Activated gamma-delta T cell treated with Interleukin-2 at 50 U/mL for 16 hours (primary cell): ENCODE results near the gene CLK3.
"Not testable (repeated sequence)": the region's sequence is repeated elsewhere in the genome, so short reads cannot be mapped to it uniquely, and the experiment has no call there.

Experiments
- DNase-seq: peaks from one replicate; pipeline ENCODE4 v3.0.0-alpha.2; 2020

CLK3 gene

DNA sequence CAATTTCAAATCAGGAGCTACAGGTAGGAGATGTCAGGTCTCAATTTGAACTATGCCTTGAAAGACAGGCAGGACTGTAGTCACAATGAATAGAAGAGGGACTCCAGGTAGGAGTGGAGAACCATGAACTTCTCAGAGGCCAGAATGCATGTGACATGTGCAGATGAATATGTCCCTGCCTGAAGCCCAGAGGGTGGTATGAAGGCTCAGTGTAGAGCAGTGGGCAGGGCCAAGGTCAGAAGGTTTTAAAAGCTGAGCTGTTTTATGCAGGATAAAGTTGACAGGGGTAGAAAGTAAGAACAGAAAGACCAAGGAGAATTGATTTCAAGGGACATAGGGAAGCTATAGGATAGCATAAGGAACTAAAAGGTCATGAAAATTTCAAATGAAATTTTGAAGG lies 30.8 kb downstream of the CLK3 start:
- DNase-seq = no peak

DNA sequence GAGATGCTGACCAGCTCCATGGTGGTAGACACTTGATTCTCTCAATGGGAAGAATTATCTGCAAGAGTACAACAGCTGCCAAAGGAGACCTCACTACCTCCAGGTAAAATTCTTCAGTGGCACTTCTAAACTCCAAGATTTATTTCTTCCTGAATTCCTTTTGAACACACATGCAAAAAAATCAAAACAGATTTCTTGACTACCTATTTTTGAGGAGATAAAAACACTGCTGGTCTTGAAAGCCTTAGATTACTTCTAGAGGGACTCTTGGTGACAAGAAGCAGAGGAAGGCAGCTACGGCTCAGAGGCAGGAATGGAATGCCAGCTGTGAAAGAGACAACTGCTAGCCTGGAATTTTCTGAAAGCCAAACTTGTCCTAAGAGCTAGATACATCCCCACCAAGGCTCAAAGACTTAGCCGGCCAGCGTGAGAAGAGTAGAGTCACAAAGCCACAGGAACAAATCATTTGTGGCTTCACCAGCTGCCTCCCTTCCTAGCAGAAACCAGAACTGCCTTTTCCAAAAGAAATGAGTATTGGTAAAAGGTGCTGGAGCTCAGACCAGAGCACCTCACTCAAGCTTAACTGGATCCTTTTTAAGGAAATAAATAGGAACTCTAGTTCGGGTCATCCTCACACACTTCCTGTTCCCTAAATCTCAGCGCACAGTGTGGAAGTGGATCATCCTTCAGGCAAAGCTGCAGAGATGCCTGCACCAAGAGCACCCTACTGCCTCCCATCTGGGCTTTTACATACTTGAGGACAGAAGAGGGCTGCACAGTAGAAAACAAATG lies 32.6 kb downstream of the CLK3 start:
- no peak for DNase-seq

- no peak for DNase-seq
These were observed 35.7 kb downstream of the CLK3 start for GRCh38 chr15:74651242-74651741.

GRCh38 chr15:74653426-74654102 lies 37.9 kb downstream of the CLK3 start:
- DNase-seq = no peak

- no peak for DNase-seq
These were observed 39.8 kb downstream of the CLK3 start for GRCh38 chr15:74655424-74655823.

DNA sequence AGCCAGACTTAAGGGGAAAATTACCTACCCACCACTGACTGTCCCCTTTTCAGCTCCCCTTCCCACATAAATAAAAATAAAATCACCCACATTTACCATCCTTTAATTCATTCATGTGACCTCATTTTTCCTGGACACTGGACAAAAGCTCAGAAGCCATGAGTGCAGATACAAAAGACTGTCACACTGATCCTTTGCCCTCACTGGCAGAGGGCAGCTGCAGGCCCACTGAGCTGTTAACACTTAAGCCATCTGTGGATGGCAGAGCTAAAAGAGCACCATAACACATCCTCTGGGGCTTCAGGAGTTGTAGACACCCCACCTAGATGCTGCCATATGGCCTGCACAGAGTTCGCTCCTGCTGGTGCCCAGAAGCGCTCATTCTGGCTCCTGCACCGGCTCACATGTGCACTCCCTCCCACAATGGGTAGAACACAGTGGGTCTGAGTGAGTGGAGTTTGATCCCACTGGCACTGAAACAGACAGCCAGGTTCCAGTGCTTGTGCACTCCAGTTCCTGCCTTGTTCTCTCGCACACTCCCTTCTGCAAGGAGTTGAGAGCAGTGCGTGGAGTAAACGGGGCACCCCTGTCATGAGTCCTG lies 41.4 kb downstream of the CLK3 start:
- DNase-seq = no peak

- DNase-seq = no peak
These were observed 42.2 kb downstream of the CLK3 start for GRCh38 chr15:74657846-74658245.

DNA sequence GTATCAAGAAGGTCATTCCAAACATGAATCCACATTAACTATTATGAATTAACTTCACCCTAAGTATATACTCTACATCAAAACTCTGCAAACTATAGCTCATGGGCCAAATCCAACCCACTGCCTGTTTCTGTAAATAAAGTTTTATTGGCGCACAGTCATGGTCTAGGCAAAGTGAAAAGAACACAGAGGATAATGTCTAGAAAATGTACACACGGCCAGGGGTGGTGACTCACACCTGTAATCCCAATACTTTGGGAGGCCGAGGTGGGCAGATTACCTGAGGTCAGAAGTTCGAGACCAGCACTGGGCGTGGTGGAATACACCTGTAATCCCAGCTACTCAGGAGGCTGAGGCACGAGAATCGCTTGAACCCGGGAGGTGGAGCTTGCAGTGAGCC lies 45.6 kb downstream of the CLK3 start:
- not testable (repeated sequence) for DNase-seq

DNA sequence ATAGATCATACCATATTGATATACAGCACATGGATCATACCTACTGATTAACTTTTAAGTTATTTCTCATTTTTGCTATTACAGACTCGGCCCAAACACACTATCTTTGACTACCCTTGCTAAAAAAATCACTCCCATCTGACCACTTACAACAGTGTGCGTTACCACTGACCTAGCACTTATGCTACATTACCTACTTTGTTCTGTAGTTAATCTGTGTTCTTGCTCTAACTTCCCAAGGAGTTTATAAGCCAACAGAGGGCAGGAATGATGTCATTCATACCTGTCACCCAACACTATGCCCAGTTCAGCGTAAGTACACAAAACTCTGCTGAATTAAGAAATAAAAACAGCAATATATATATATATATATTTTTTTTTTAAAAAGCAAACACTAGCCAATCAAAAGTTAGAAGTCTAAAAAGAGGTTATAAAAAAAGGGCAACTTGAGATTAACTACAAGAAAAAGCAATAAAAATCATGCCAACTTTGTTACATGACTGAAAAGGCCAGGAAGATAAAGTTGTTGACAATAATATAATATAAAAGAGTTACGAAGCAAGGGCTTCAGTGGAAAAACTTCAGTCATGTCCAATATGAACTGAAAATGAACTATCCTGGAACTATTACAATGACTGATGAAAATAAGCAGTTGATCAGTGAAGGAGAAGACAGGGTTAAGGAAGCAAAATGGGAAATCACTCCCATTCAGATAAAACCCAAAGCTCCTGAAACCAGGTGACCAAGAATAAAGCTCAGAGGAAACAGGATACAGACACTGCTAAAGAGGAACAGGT lies 46.6 kb downstream of the CLK3 start:
- no peak for DNase-seq

GRCh38 chr15:74663303-74664027 lies 47.8 kb downstream of the CLK3 start:
- DNase-seq = no peak

GRCh38 chr15:74664028-74664616 lies 48.5 kb downstream of the CLK3 start:
- no peak for DNase-seq

DNA sequence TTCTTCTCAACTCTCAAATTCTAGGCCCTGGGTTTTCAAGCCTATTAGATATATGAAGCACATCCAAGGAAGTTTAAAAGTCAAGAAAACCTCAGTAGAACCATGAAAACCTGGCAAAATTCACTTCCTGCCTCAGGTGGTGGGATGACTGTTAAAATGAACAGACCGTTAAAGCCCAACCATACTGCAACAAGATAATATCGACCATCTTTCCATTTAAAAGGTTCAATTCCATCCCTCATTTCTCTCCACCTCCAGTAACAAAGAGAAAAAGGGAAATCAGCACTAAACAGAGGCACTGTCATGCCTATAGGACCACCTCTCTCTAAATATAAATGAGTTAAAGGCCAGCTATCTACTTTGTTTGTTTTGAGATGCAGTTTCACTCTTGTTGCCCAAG lies 49.0 kb downstream of the CLK3 start:
- DNase-seq = no peak

DNA sequence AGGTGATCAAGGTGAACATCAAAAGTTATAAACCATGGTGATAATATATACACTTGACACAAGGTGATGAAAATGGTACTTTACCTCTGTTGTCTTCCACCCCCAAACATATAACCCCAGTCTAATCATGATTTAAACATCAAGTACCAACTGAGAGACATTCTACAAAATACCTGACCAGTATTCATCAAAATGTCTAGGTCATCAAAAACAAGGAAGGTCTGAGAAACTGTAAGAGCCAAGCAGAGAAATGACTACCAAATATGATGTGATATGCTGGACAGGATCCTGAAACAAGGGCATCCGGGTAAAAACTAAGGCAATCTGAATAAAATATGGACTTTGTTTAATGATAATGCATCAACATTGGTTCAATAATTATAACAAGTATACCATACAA lies 52.3 kb downstream of the CLK3 start:
- DNase-seq = no peak

GRCh38 chr15:74669627-74670026 lies 54.0 kb downstream of the CLK3 start:
- DNase-seq = no peak

DNA sequence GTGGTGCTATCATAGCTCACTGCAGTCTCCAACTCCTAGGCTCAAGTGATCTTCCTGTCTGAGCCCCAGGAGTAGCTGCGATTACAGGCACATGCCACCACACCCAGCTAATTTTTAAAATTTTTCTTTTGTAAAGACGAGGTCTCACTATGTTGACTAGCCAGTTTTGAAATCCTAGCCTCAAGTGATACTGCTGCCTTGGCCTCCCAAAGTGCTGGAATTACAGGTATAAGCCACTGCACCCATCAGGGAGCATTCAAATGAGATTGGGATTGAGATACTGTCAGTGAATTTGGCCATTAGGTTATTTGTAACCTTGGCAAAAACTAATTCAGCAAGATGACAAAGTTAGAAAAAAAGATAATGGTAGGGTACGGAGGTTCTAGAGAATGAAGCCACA lies 58.5 kb downstream of the CLK3 start:
- DNase-seq = no peak

DNA sequence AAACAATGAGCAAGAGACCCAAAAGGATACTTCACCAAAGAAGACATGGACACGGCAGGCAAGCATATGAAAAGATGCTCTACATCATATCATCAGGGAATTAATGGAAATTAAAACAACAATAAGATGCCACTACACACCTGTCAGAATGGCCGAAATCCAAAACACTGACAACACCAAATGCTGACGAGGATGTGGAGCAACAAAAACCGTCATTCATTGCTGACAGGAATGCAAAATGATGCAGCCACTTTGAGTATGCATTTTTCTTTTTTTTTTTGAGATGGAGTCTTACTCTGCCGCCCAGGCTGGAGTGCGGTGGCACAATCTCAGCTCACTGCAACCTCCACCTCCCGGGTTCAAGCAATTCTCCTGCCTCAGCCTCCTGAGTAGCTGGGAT lies 61.2 kb downstream of the CLK3 start:
- no peak for DNase-seq
